HepG2 (cell line): Measurements from ENCODE around the gene ETFB. TPM values are rescaled to one million over a fixed set of nuclear protein-coding genes. Genes with fewer than 3 reads are reported as not detected.

Source experiments
- ATF6 ChIP-seq: sonication (generic); formaldehyde crosslinking; conservative IDR thresholded peaks from 2 replicates; pipeline ENCODE4 v1.4.0; 2020; ENCODE audit warnings: missing genetic modification reagents
- FOXA3 ChIP-seq: IDR thresholded peaks from 2 replicates; pipeline ENCODE4 v1.6.1; 2016; ENCODE audit warnings: missing genetic modification reagents, missing compliant biosample characterization
- HNRNPLL ChIP-seq: fragments of 200-400 bp; formaldehyde crosslinking; IDR thresholded peaks from 2 replicates; pipeline ENCODE4 v1.6.1; 2017; ENCODE audit warnings: mild to moderate bottlenecking, low read depth, low read length; ENCODE audit not compliant: poor library complexity, severe bottlenecking
- IRF1 ChIP-seq: sonication (generic); formaldehyde crosslinking; IDR thresholded peaks from 2 replicates; pipeline ENCODE4 v1.4.0; 2020; ENCODE audit warnings: low read depth, mild to moderate bottlenecking, missing genetic modification reagents
- MAZ ChIP-seq, 2 experiments: sonication (generic) in 1 of 2; formaldehyde crosslinking in 1 of 2; IDR thresholded peaks; 2 replicates each; pipeline versions ENCODE4 v1.5.0 to v1.6.1; 2012 to 2020; ENCODE audit warnings: low read depth in 2 of 2, mild to moderate bottlenecking in 2 of 2, borderline replicate concordance in 1 of 2, improper control_type of control experiment in 1 of 2, low read length in 1 of 2, missing genetic modification reagents in 1 of 2, moderate library complexity in 1 of 2
- RORA ChIP-seq: sonication (generic); formaldehyde crosslinking; IDR thresholded peaks from 2 replicates; pipeline ENCODE4 v1.5.0; 2020; ENCODE audit warnings: mild to moderate bottlenecking, missing genetic modification reagents, moderate library complexity
- SATB2 ChIP-seq: sonication (generic); formaldehyde crosslinking; IDR thresholded peaks from 2 replicates; pipeline ENCODE4 v1.5.0; 2020; ENCODE audit warnings: missing genetic modification reagents
- THAP11 ChIP-seq: IDR thresholded peaks from 2 replicates; pipeline ENCODE4 v1.6.1; 2016; ENCODE audit warnings: missing biosample characterization, missing genetic modification reagents
- ZBTB38 ChIP-seq: sonication (generic); formaldehyde crosslinking; IDR thresholded peaks from 2 replicates; pipeline ENCODE4 v1.5.1; 2020; ENCODE audit warnings: mild to moderate bottlenecking, missing genetic modification reagents
- ZNF567 ChIP-seq: sonication (generic); formaldehyde crosslinking; IDR thresholded peaks from 2 replicates; pipeline ENCODE4 v1.8.1; 2023; ENCODE audit warnings: mild to moderate bottlenecking, missing genetic modification reagents, borderline replicate concordance
- ZNF646 ChIP-seq: sonication (generic); formaldehyde crosslinking; IDR thresholded peaks from 2 replicates; pipeline ENCODE4 v1.9.0; 2021; ENCODE audit warnings: mild to moderate bottlenecking, missing genetic modification reagents
- ZNF772 ChIP-seq: sonication (generic); formaldehyde crosslinking; IDR thresholded peaks from 2 replicates; pipeline ENCODE4 v1.5.0; 2020; ENCODE audit warnings: mild to moderate bottlenecking, missing genetic modification reagents
- polyA plus RNA-seq, 8 experiments: library from polyadenylated mRNA; depleted of rRNA in 3 of 8; stranded (reverse) in 7 of 8; unstranded in 1 of 8; fragments of >200 nt; fragmentation: Illumina TruSeq in 4 of 8; extraction: Trizol in 4 of 8; gene quantifications; 2 replicates each; pipeline versions ENCODE4 v1.2.1 to v1.2.3, GENCODE V29; 2011 to 2016; ENCODE audit warnings: low read depth in 4 of 8, missing spikeins in 1 of 8, mixed read lengths in 1 of 8; ENCODE audit not compliant: insufficient read depth in 1 of 8
- total RNA-seq, 5 experiments: library from RNA; depleted of rRNA; stranded (reverse); fragments of >200 nt; fragmentation: Illumina TruSeq; extraction: Trizol; gene quantifications; 2 replicates each; pipeline ENCODE4 v1.2.3, GENCODE V29; 2016; ENCODE audit warnings: low read depth in 1 of 5

Gene ETFB
- total and polyA plus RNA-seq, 2 of the 13 experiments (the other 11 are each of a cell fraction or from before 2014, with no cell fraction given) = 678 to 1,314 TPM

GRCh38 chr19:51367565-51368365 lies 1.6 kb upstream of the ETFB start (continued):
- TF ChIP-seq MAZ (IDR thresholded peaks at IDR 0.05; ENCODE audit: borderline replicate concordance, low read depth, low read length) (peak; percentile 75; the same call in 1 of the 2 replicates), MAZ (CRISPR knock-in tag; IDR thresholded peaks at IDR 0.05; ENCODE audit: low read depth) (peak; percentile 84), RORA (CRISPR knock-in tag) (no peak), HNRNPLL (peak; percentile 21), THAP11 (CRISPR knock-in tag) (peak; percentile 59), ZNF646 (CRISPR knock-in tag) (0 out of 2 replicates have a peak, but pooled peaks have one; percentile 64), ATF6 (CRISPR knock-in tag) (no peak), ZBTB38 (0 out of 2 replicates have a peak, but pooled peaks have one; percentile 4), IRF1 (CRISPR knock-in tag) (0 out of 2 replicates have a peak, but pooled peaks have one; percentile 58), ZNF567 (CRISPR knock-in tag) (peak; percentile 25; the same call in 1 of the 2 replicates), FOXA3 (CRISPR knock-in tag) (peak; percentile 22; the same call in 1 of the 2 replicates), ZNF772 (no peak), SATB2 (0 out of 2 replicates have a peak, but pooled peaks have one; percentile 31)
